ENCODE measurements around the gene EIF4B.

Gene EIF4B

GRCh38 chr12:53005986-53006809 lies at the start of gene EIF4B:
EIF4B (plus strand) TSS chr12:53006456; CDS start chr12:53006484, 28 bp downstream.
- no peaks in the 10 kb centered on the region for H3K9me3 ChIP-seq (ENCODE audit: control insufficient read depth, low read depth, low read length)
- peak within 1 kb of the TSS; percentile 100 for H3K9ac ChIP-seq (ENCODE audit: low read length)
- H3K27me3 ChIP-seq (ENCODE audit: control insufficient read depth, insufficient read depth, low read length) = no peaks in the 10 kb centered on the region
- peaks cover 33% of the 10 kb centered on the region for H3K4me1 ChIP-seq (ENCODE audit: control insufficient read depth, low read depth, low read length)
- peak within 1 kb of the TSS; percentile 100 for H3K27ac ChIP-seq (ENCODE audit: low read length)
- H3K4me3 ChIP-seq (ENCODE audit: low read length) = peak within 1 kb of the TSS; percentile 100
- peaks cover 37% of the 10 kb centered on the region for H3K36me3 ChIP-seq (ENCODE audit: control insufficient read depth, low read depth, low read length)

GRCh38 chr12:52956987-52957386 lies 49.3 kb upstream of the EIF4B start:
- H3K4me3 ChIP-seq (ENCODE audit: low read length) = no peak overlapping the region
- H3K36me3 ChIP-seq (ENCODE audit: control insufficient read depth, low read depth, low read length) = peaks cover 11% of the 10 kb centered on the region
- no peaks in the 10 kb centered on the region for H3K9me3 ChIP-seq (ENCODE audit: control insufficient read depth, low read depth, low read length)
- H3K9ac ChIP-seq (ENCODE audit: low read length) = no peak overlapping the region
- H3K27me3 ChIP-seq (ENCODE audit: control insufficient read depth, insufficient read depth, low read length) = no peaks in the 10 kb centered on the region
- no peak overlapping the region for H3K27ac ChIP-seq (ENCODE audit: low read length)
- H3K4me1 ChIP-seq (ENCODE audit: control insufficient read depth, low read depth, low read length) = no peaks in the 10 kb centered on the region

GRCh38 chr12:52964556-52965336 lies 41.5 kb upstream of the EIF4B start:
- Histone ChIP-seq H3K27me3 (ENCODE audit: control insufficient read depth, insufficient read depth, low read length) (peaks cover 13% of the 10 kb centered on the region), H3K27ac (ENCODE audit: low read length) (no peak overlapping the region)

GRCh38 chr12:52965337-52965731 lies 40.9 kb upstream of the EIF4B start:
- peaks cover 7% of the 10 kb centered on the region for H3K4me1 ChIP-seq (ENCODE audit: control insufficient read depth, low read depth, low read length)
- peak overlapping the region; percentile 32 for H3K9ac ChIP-seq (ENCODE audit: low read length)
- no peaks in the 10 kb centered on the region for H3K36me3 ChIP-seq (ENCODE audit: control insufficient read depth, low read depth, low read length)
- H3K4me3 ChIP-seq (ENCODE audit: low read length) = peak overlapping the region; percentile 44
- no peaks in the 10 kb centered on the region for H3K9me3 ChIP-seq (ENCODE audit: control insufficient read depth, low read depth, low read length)
- H3K27me3 ChIP-seq (ENCODE audit: control insufficient read depth, insufficient read depth, low read length) = peaks cover 13% of the 10 kb centered on the region
- H3K27ac ChIP-seq (ENCODE audit: low read length) = no peak overlapping the region

More at GRCh38 chr12:52964556-52965336, 41.5 kb upstream of the EIF4B start:
- peaks cover 7% of the 10 kb centered on the region for H3K4me1 ChIP-seq (ENCODE audit: control insufficient read depth, low read depth, low read length)
- H3K36me3 ChIP-seq (ENCODE audit: control insufficient read depth, low read depth, low read length) = no peaks in the 10 kb centered on the region
- peak overlapping the region; percentile 32 for H3K9ac ChIP-seq (ENCODE audit: low read length)
- no peaks in the 10 kb centered on the region for H3K9me3 ChIP-seq (ENCODE audit: control insufficient read depth, low read depth, low read length)
- peak overlapping the region; percentile 44 for H3K4me3 ChIP-seq (ENCODE audit: low read length)

- Histone ChIP-seq H3K27ac (ENCODE audit: low read length) (no peak overlapping the region), H3K36me3 (ENCODE audit: control insufficient read depth, low read depth, low read length) (no peaks in the 10 kb centered on the region), H3K9ac (ENCODE audit: low read length) (no peak overlapping the region), H3K27me3 (ENCODE audit: control insufficient read depth, insufficient read depth, low read length) (peaks cover 13% of the 10 kb centered on the region), H3K4me3 (ENCODE audit: low read length) (no peak overlapping the region), H3K9me3 (ENCODE audit: control insufficient read depth, low read depth, low read length) (no peaks in the 10 kb centered on the region), H3K4me1 (ENCODE audit: control insufficient read depth, low read depth, low read length) (peaks cover 19% of the 10 kb centered on the region)
Observed at GRCh38 chr12:52969166-52969795, 37.0 kb upstream of the EIF4B start.

- Histone ChIP-seq H3K27me3 (ENCODE audit: control insufficient read depth, insufficient read depth, low read length) (peaks cover 7% of the 10 kb centered on the region), H3K9me3 (ENCODE audit: control insufficient read depth, low read depth, low read length) (no peaks in the 10 kb centered on the region), H3K27ac (ENCODE audit: low read length) (no peak overlapping the region), H3K4me1 (ENCODE audit: control insufficient read depth, low read depth, low read length) (peaks cover 14% of the 10 kb centered on the region), H3K4me3 (ENCODE audit: low read length) (no peak overlapping the region), H3K36me3 (ENCODE audit: control insufficient read depth, low read depth, low read length) (no peaks in the 10 kb centered on the region), H3K9ac (ENCODE audit: low read length) (no peak overlapping the region)
Observed at GRCh38 chr12:52969828-52970569, 36.3 kb upstream of the EIF4B start.

- H3K4me1 ChIP-seq (ENCODE audit: control insufficient read depth, low read depth, low read length) = peaks cover 12% of the 10 kb centered on the region
- no peak overlapping the region for H3K9ac ChIP-seq (ENCODE audit: low read length)
- H3K36me3 ChIP-seq (ENCODE audit: control insufficient read depth, low read depth, low read length) = no peaks in the 10 kb centered on the region
- H3K27me3 ChIP-seq (ENCODE audit: control insufficient read depth, insufficient read depth, low read length) = no peaks in the 10 kb centered on the region
- no peaks in the 10 kb centered on the region for H3K9me3 ChIP-seq (ENCODE audit: control insufficient read depth, low read depth, low read length)
- H3K4me3 ChIP-seq (ENCODE audit: low read length) = no peak overlapping the region
- H3K27ac ChIP-seq (ENCODE audit: low read length) = no peak overlapping the region
Observed at GRCh38 chr12:52971679-52972329, 34.5 kb upstream of the EIF4B start.

- no peaks in the 10 kb centered on the region for H3K27me3 ChIP-seq (ENCODE audit: control insufficient read depth, insufficient read depth, low read length)
- H3K4me1 ChIP-seq (ENCODE audit: control insufficient read depth, low read depth, low read length) = peaks cover 12% of the 10 kb centered on the region
- no peak overlapping the region for H3K27ac ChIP-seq (ENCODE audit: low read length)
- no peak overlapping the region for H3K4me3 ChIP-seq (ENCODE audit: low read length)
- H3K9ac ChIP-seq (ENCODE audit: low read length) = no peak overlapping the region
- H3K36me3 ChIP-seq (ENCODE audit: control insufficient read depth, low read depth, low read length) = no peaks in the 10 kb centered on the region
- no peaks in the 10 kb centered on the region for H3K9me3 ChIP-seq (ENCODE audit: control insufficient read depth, low read depth, low read length)
Observed at GRCh38 chr12:52975204-52975603, 31.1 kb upstream of the EIF4B start.

GRCh38 chr12:52975820-52976573 lies 30.3 kb upstream of the EIF4B start:
- no peaks in the 10 kb centered on the region for H3K27me3 ChIP-seq (ENCODE audit: control insufficient read depth, insufficient read depth, low read length)
- no peaks in the 10 kb centered on the region for H3K9me3 ChIP-seq (ENCODE audit: control insufficient read depth, low read depth, low read length)
- H3K4me3 ChIP-seq (ENCODE audit: low read length) = no peak overlapping the region
- H3K27ac ChIP-seq (ENCODE audit: low read length) = no peak overlapping the region
- no peaks in the 10 kb centered on the region for H3K36me3 ChIP-seq (ENCODE audit: control insufficient read depth, low read depth, low read length)
- H3K9ac ChIP-seq (ENCODE audit: low read length) = no peak overlapping the region
- H3K4me1 ChIP-seq (ENCODE audit: control insufficient read depth, low read depth, low read length) = peaks cover 12% of the 10 kb centered on the region

GRCh38 chr12:52976574-52977071 lies 29.6 kb upstream of the EIF4B start:
- no peak overlapping the region for H3K27ac ChIP-seq (ENCODE audit: low read length)
- no peak overlapping the region for H3K4me3 ChIP-seq (ENCODE audit: low read length)
- H3K9ac ChIP-seq (ENCODE audit: low read length) = no peak overlapping the region
- no peaks in the 10 kb centered on the region for H3K27me3 ChIP-seq (ENCODE audit: control insufficient read depth, insufficient read depth, low read length)
- no peaks in the 10 kb centered on the region for H3K9me3 ChIP-seq (ENCODE audit: control insufficient read depth, low read depth, low read length)
- no peaks in the 10 kb centered on the region for H3K36me3 ChIP-seq (ENCODE audit: control insufficient read depth, low read depth, low read length)
- peaks cover 8% of the 10 kb centered on the region for H3K4me1 ChIP-seq (ENCODE audit: control insufficient read depth, low read depth, low read length)
